Measurements from ENCODE around the gene PCDH19. TPM values are rescaled to one million over a fixed set of nuclear protein-coding genes. Genes with fewer than 3 reads are reported as not detected.

Gene PCDH19
- total RNA-seq, 1 donor from 2014 or later, result 47.5 TPM

DNA sequence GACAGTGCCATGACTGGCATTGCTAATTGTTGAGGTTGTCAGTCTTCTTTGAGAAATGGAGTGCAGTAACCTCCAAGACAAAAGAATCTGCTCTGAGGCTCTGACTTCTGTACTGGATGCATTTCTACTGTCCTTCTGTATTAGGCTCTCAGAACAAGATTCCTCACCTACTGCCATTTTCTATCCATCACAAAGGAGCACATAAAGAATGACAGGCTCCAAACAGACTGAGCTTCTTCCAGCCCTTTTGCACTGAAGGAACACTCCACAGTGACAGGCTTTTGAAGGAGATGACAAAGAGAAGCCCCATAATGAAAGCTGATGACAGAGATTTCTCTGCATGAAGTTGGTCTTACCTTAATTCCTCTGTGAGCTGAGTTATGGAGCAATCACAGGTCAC lies 162.2 kb downstream of the PCDH19 start:
- DNase-seq (ENCODE audit: low spot score, unreplicated experiment), result no peak
- no peak overlapping the region for H3K4me3 Mint-ChIP-seq (ENCODE audit: low read depth)
- peaks cover 13% of the 10 kb centered on the region for H3K9me3 Mint-ChIP-seq (ENCODE audit: low read depth)
- peaks cover 2% of the 10 kb centered on the region for H3K36me3 Mint-ChIP-seq (ENCODE audit: insufficient read depth)
- peaks cover 2% of the 10 kb centered on the region for H3K4me1 Mint-ChIP-seq (ENCODE audit: low read depth)
- no peaks in the 10 kb centered on the region for H3K27me3 Mint-ChIP-seq
- TF ChIP-seq, protein P1, sequence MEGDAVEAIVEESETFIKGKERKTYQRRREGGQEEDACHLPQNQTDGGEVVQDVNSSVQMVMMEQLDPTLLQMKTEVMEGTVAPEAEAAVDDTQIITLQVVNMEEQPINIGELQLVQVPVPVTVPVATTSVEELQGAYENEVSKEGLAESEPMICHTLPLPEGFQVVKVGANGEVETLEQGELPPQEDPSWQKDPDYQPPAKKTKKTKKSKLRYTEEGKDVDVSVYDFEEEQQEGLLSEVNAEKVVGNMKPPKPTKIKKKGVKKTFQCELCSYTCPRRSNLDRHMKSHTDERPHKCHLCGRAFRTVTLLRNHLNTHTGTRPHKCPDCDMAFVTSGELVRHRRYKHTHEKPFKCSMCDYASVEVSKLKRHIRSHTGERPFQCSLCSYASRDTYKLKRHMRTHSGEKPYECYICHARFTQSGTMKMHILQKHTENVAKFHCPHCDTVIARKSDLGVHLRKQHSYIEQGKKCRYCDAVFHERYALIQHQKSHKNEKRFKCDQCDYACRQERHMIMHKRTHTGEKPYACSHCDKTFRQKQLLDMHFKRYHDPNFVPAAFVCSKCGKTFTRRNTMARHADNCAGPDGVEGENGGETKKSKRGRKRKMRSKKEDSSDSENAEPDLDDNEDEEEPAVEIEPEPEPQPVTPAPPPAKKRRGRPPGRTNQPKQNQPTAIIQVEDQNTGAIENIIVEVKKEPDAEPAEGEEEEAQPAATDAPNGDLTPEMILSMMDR (IDR thresholded peaks at IDR 0.05; ENCODE audit: unreplicated experiment), result no peak
- H3K27ac Mint-ChIP-seq, result no peak overlapping the region

GRCh38 chrX:100244681-100245080 lies 165.4 kb downstream of the PCDH19 start:
- TF ChIP-seq, protein P1 (IDR thresholded peaks at IDR 0.05; ENCODE audit: unreplicated experiment), result no peak
- H3K36me3 Mint-ChIP-seq (ENCODE audit: insufficient read depth), result peaks cover 2% of the 10 kb centered on the region

More at GRCh38 chrX:100244681-100245080, 165.4 kb downstream of the PCDH19 start:
- Mint-ChIP-seq H3K27me3 (no peaks in the 10 kb centered on the region), H3K4me3 (ENCODE audit: low read depth) (no peak overlapping the region), H3K27ac (no peak overlapping the region), H3K9me3 (ENCODE audit: low read depth) (peaks cover 12% of the 10 kb centered on the region), H3K4me1 (ENCODE audit: low read depth) (peaks cover 2% of the 10 kb centered on the region)
- no peak for DNase-seq (ENCODE audit: low spot score, unreplicated experiment)

Other genes starting within 250 kb of the PCDH19 start
- gene TNMD, start 174.7 kb upstream of the PCDH19 start, total RNA-seq, result not detected in 2 replicates
- 167 TPM in 2 replicates for gene TSPAN6, start 226.5 kb upstream of the PCDH19 start, total RNA-seq
- 0.24 and 0.38 TPM in 2 replicates for gene SRPX2, start 233.9 kb upstream of the PCDH19 start, total RNA-seq

Measured in progenitor cell of endocrine pancreas (in vitro differentiated cells).